H1 (cell line): Measurements from ENCODE around the gene PBLD. TPM values are rescaled to one million over a fixed set of nuclear protein-coding genes. Genes with fewer than 3 reads are reported as not detected.

Experiments used
- CTCF ChIA-PET: fragments of 300-600 bp; sonication (Branson Sonifier 250); formaldehyde crosslinking; loops from one replicate; lab custom pipeline; 2021; ENCODE audit not compliant: partially characterized antibody; lab: Charles Lee
- POLR2A ChIA-PET: fragments of 300-600 bp; sonication (Branson Sonifier 250); formaldehyde crosslinking; loops from one replicate; lab custom pipeline; 2021; ENCODE audit warnings: inconsistent platforms; ENCODE audit not compliant: partially characterized antibody; lab: Charles Lee
- DNase-seq, 2 experiments: peaks; one replicate each; pipeline versions ENCODE4 v3.0.0 to v3.0.0-alpha.2; 2010 to 2022; ENCODE audit warnings: low spot score in 2 of 2, low read depth in 1 of 2, mixed read lengths in 1 of 2
- FAIRE-seq: peaks from 2 replicates; lab custom pipeline; 2011; peaks lifted over from hg19 to GRCh38; lab: Jason Lieb, UNC
- H2AFZ ChIP-seq: 2 replicates; pipeline ENCODE4 v1.8.1; 2012; ENCODE audit warnings: low read length, inconsistent platforms
- H2AK5ac ChIP-seq: 2 replicates; pipeline ENCODE4 v1.6.1; 2013; ENCODE audit warnings: low read depth, low read length
- H2BK120ac ChIP-seq: replicated peaks from 2 replicates; pipeline ENCODE3; 2013; ENCODE audit warnings: low read depth, low read length, inconsistent platforms
- H2BK12ac ChIP-seq: 2 replicates; pipeline ENCODE4 v1.6.1; 2013; ENCODE audit warnings: low read depth, low read length
- H2BK15ac ChIP-seq: 2 replicates; pipeline ENCODE4 v1.6.1; 2013; ENCODE audit warnings: low read length
- H2BK20ac ChIP-seq: 2 replicates; pipeline ENCODE4 v1.6.1; 2013; ENCODE audit warnings: low read length
- H2BK5ac ChIP-seq: 2 replicates; pipeline ENCODE4 v1.6.1; 2013; ENCODE audit warnings: low read depth, low read length
- H3K14ac ChIP-seq: 2 replicates; pipeline ENCODE4 v1.6.1; 2013; ENCODE audit warnings: inconsistent platforms; ENCODE audit not compliant: insufficient read length
- H3K18ac ChIP-seq: 2 replicates; pipeline ENCODE4 v1.6.1; 2013; ENCODE audit warnings: low read length; ENCODE audit errors: extremely low read depth
- H3K23ac ChIP-seq: 2 replicates; pipeline ENCODE4 v1.6.1; 2013; ENCODE audit warnings: inconsistent platforms; ENCODE audit not compliant: insufficient read length
- H3K23me2 ChIP-seq: 2 replicates; pipeline ENCODE4 v1.6.1; 2013; ENCODE audit warnings: low read depth, low read length
- H3K27ac ChIP-seq: 2 replicates; pipeline ENCODE4 v1.6.1; 2011; ENCODE audit warnings: low read depth, low read length, inconsistent platforms
- H3K27me3 ChIP-seq, 4 experiments: replicated peaks in 1 of 4; 1 replicate in 1 of 4; 2 replicates in 3 of 4; pipeline versions ENCODE4 v1.6.1 to v1.8.1; 2011 to 2013; ENCODE audit warnings: low read length in 3 of 4, mild to moderate bottlenecking in 3 of 4, inconsistent platforms in 2 of 4, mixed read lengths in 2 of 4, moderate library complexity in 1 of 4; ENCODE audit not compliant: control insufficient read depth in 3 of 4, insufficient read depth in 3 of 4; ENCODE audit errors: extremely low read depth in 1 of 4
- H3K36me3 ChIP-seq, 4 experiments: 2 replicates each; pipeline versions ENCODE4 v1.6.1 to v1.8.1; 2011 to 2013; ENCODE audit warnings: mild to moderate bottlenecking in 4 of 4, low read length in 3 of 4, moderate library complexity in 2 of 4, control low read depth in 1 of 4, inconsistent platforms in 1 of 4; ENCODE audit not compliant: insufficient read depth in 4 of 4, control insufficient read depth in 2 of 4
- H3K4ac ChIP-seq: replicated peaks from 2 replicates; pipeline ENCODE3; 2013; ENCODE audit warnings: low read length, low read depth, mixed read lengths, inconsistent platforms; ENCODE audit not compliant: insufficient read length
- H3K4me1 ChIP-seq, 4 experiments: replicated peaks in 1 of 4; 1 replicate in 1 of 4; 2 replicates in 3 of 4; pipeline versions ENCODE4 v1.6.1 to v1.8.1; 2011 to 2013; ENCODE audit warnings: low read length in 3 of 4, inconsistent platforms in 2 of 4, mixed read lengths in 1 of 4; ENCODE audit not compliant: insufficient read depth in 4 of 4, control insufficient read depth in 3 of 4
- H3K4me2 ChIP-seq, 2 experiments: 2 replicates each; pipeline versions ENCODE4 v1.6.1 to v1.8.1; 2011 to 2013; ENCODE audit warnings: low read depth in 2 of 2, low read length in 2 of 2, control low read depth in 1 of 2, inconsistent platforms in 1 of 2, mild to moderate bottlenecking in 1 of 2; ENCODE audit not compliant: insufficient read depth in 1 of 2
- H3K4me3 ChIP-seq, 4 experiments: fragments of 200-600, 300-600 bp in 1 of 4; sonication (generic), shearing (Covaris generic), sonication (Bioruptor Twin) in 1 of 4; 2 replicates each; pipeline versions ENCODE4 v1.5.1 to v1.8.1; 2011 to 2016; ENCODE audit warnings: low read length in 4 of 4, low read depth in 3 of 4, control low read depth in 2 of 4, inconsistent platforms in 2 of 4, mild to moderate bottlenecking in 2 of 4, mixed read lengths in 1 of 4, moderate library complexity in 1 of 4; ENCODE audit not compliant: insufficient read depth in 2 of 4; ENCODE audit errors: extremely low read depth in 1 of 4
- H3K56ac ChIP-seq: replicated peaks from 2 replicates; pipeline ENCODE3; 2013; ENCODE audit warnings: low read depth, mild to moderate bottlenecking, mixed read lengths, low read length, inconsistent platforms; ENCODE audit not compliant: insufficient read length
- H3K79me1 ChIP-seq: 2 replicates; pipeline ENCODE4 v1.6.1; 2013; ENCODE audit warnings: low read depth, low read length, control low read depth
- H3K79me2 ChIP-seq, 2 experiments: 2 replicates each; pipeline versions ENCODE4 v1.6.1 to v1.8.1; 2012 to 2013; ENCODE audit warnings: low read length in 2 of 2, mild to moderate bottlenecking in 2 of 2, inconsistent platforms in 1 of 2; ENCODE audit not compliant: insufficient read depth in 2 of 2, control insufficient read depth in 1 of 2
- H3K9ac ChIP-seq, 4 experiments: replicated peaks in 1 of 4; 1 replicate in 1 of 4; 2 replicates in 3 of 4; pipeline versions ENCODE4 v1.6.1 to v1.8.1; 2011 to 2013; ENCODE audit warnings: low read depth in 3 of 4, low read length in 3 of 4, control low read depth in 2 of 4, mild to moderate bottlenecking in 2 of 4, moderate library complexity in 2 of 4, inconsistent platforms in 1 of 4; ENCODE audit errors: extremely low read depth in 1 of 4
- H3K9me3 ChIP-seq, 2 experiments: 2 replicates each; pipeline versions ENCODE4 v1.6.1 to v1.8.1; 2012 to 2013; ENCODE audit warnings: mild to moderate bottlenecking in 2 of 2, moderate library complexity in 2 of 2, control low read depth in 1 of 2, inconsistent platforms in 1 of 2, low read depth in 1 of 2, low read length in 1 of 2, mixed read lengths in 1 of 2; ENCODE audit not compliant: insufficient read depth in 2 of 2
- H4K20me1 ChIP-seq, 2 experiments: replicated peaks in 1 of 2; 2 replicates each; pipeline versions ENCODE3 to v1.8.1; 2011 to 2013; ENCODE audit warnings: inconsistent platforms in 2 of 2, low read length in 2 of 2, mild to moderate bottlenecking in 1 of 2; ENCODE audit not compliant: insufficient read depth in 2 of 2, control insufficient read depth in 1 of 2
- H4K5ac ChIP-seq: 2 replicates; pipeline ENCODE4 v1.6.1; 2013; ENCODE audit warnings: low read length, low read depth, mixed read lengths, inconsistent platforms; ENCODE audit not compliant: insufficient read length
- H4K8ac ChIP-seq: 2 replicates; pipeline ENCODE4 v1.8.0; 2013; ENCODE audit warnings: mild to moderate bottlenecking, moderate library complexity, low read length, inconsistent platforms; ENCODE audit not compliant: insufficient read depth; ENCODE audit errors: extremely low read depth
- H4K91ac ChIP-seq: replicated peaks from 2 replicates; pipeline ENCODE3; 2013; ENCODE audit warnings: low read length, mixed read lengths, inconsistent platforms; ENCODE audit not compliant: insufficient read length
- CBX8 ChIP-seq: fragments of 300-800, 300-1000 bp; sonication (generic); IDR thresholded peaks from 2 replicates; pipeline ENCODE4 v1.7.1; 2016; ENCODE audit warnings: low read depth, low read length, borderline replicate concordance
- CREB1 ChIP-seq: IDR thresholded peaks from 2 replicates; pipeline ENCODE4 v1.6.1; 2012; ENCODE audit warnings: inconsistent platforms
- CTBP2 ChIP-seq: IDR thresholded peaks from 2 replicates; pipeline ENCODE4 v1.7.0; 2011; ENCODE audit warnings: borderline replicate concordance, mild to moderate bottlenecking, moderate library complexity, mixed read lengths, low read length; ENCODE audit not compliant: insufficient read depth, insufficient read length
- EP300 ChIP-seq, 2 experiments: IDR thresholded peaks; 1 replicate in 1 of 2; 2 replicates in 1 of 2; pipeline ENCODE4 v1.6.1; 2011 to 2012; ENCODE audit warnings: low read depth in 2 of 2, low read length in 2 of 2, mild to moderate bottlenecking in 2 of 2, borderline replicate concordance in 1 of 2, inconsistent platforms in 1 of 2, moderate library complexity in 1 of 2
- FOSL1 ChIP-seq: IDR thresholded peaks from 2 replicates; pipeline ENCODE4 v1.6.1; 2011; ENCODE audit warnings: mild to moderate bottlenecking, low read depth, low read length, moderate library complexity; ENCODE audit not compliant: insufficient read depth
- KDM4A ChIP-seq: IDR thresholded peaks from one replicate; pipeline ENCODE4 v1.7.1; 2012; ENCODE audit warnings: low read depth, mild to moderate bottlenecking, moderate library complexity, low read length, inconsistent platforms; ENCODE audit not compliant: severe bottlenecking
- SIX5 ChIP-seq: IDR thresholded peaks from 2 replicates; pipeline ENCODE4 v1.6.1; 2011; ENCODE audit warnings: mild to moderate bottlenecking, low read depth, low read length
- SP1 ChIP-seq: IDR thresholded peaks from 2 replicates; pipeline ENCODE4 v1.6.1; 2011; ENCODE audit warnings: low read depth, low read length
- SP2 ChIP-seq: IDR thresholded peaks from 2 replicates; pipeline ENCODE4 v1.6.1; 2012; ENCODE audit warnings: mild to moderate bottlenecking, low read length, inconsistent platforms
- TCF12 ChIP-seq: IDR thresholded peaks from 2 replicates; pipeline ENCODE4 v1.6.1; 2011; ENCODE audit warnings: low read depth, mild to moderate bottlenecking, low read length
- WGBS, 2 experiments: shearing (Covaris generic) in 1 of 2; methylation state at CpG; one replicate each; pipeline versions ENCODE4 v1.1.6 to v1.1.7; 2013 to 2015; ENCODE audit warnings: low lambda C conversion rate in 2 of 2, mixed read lengths in 2 of 2, inconsistent platforms in 1 of 2, low coverage in 1 of 2, missing lambda C conversion rate in 1 of 2; ENCODE audit not compliant: insufficient replicate concordance in 2 of 2, insufficient coverage in 1 of 2, insufficient read length in 1 of 2; ENCODE audit errors: extremely low coverage in 1 of 2, missing lambda C conversion rate in 1 of 2; 5-methylcytosine and 5-hydroxymethylcytosine counted together
- polyA plus RNA-seq, 7 experiments: library from polyadenylated mRNA; depleted of rRNA in 3 of 7; stranded (reverse) in 5 of 7; unstranded in 2 of 7; fragments of >200 nt in 5 of 7; fragments of 200-250 nt in 2 of 7; gene quantifications; 1 replicate in 5 of 7; 2 replicates in 1 of 7; 4 replicates in 1 of 7; pipeline versions ENCODE4 v1.2.1 to v1.2.3, GENCODE V29; 2011 to 2013; ENCODE audit warnings: missing spikeins in 2 of 7, mixed read lengths in 2 of 7
- total RNA-seq: library from RNA; stranded (reverse); fragmentation: NEBNext Ultra II Directional; extraction: Animal tissue kit (Norgen Biotek cat#: 25700); gene quantifications from 2 replicates; pipeline ENCODE4 v1.2.1, GENCODE V29; 2021
- TF ChIP-seq, protein P1 (sequence below): IDR thresholded peaks from 2 replicates; pipeline ENCODE4 v1.6.1; 2012; ENCODE audit warnings: inconsistent platforms

The PBLD gene
- total and polyA plus RNA-seq, 2 of the 8 experiments (the other 6 are each of a cell fraction or from before 2014, with no cell fraction given) = 0.56 to 2.0 TPM

GRCh38 chr10:68303849-68304412, 28.8 kb downstream of the PBLD start:
- Histone ChIP-seq H2BK120ac (no peak overlapping the region), H2BK5ac (no peak overlapping the region), H4K5ac (no peak overlapping the region), H3K56ac (no peak overlapping the region), H3K9ac (no peak overlapping the region), H3K23ac (no peak overlapping the region), H2BK15ac (no peak overlapping the region), H3K4me3 (no peak overlapping the region), H3K4ac (no peak overlapping the region), H4K8ac (no peak overlapping the region), H4K20me1 (no peaks in the 10 kb centered on the region), H3K23me2 (no peaks in the 10 kb centered on the region; the same call in 1 of the 2 replicates), H2BK12ac (no peak overlapping the region), H2AK5ac (no peak overlapping the region), H4K91ac (no peak overlapping the region), H3K4me1 (peaks cover 0 to 3% (median 0%) of the 10 kb centered on the region in 4 experiments; a peak in 1 of 7 replicates), H3K18ac (no peak overlapping the region), H3K79me2 (no peaks in the 10 kb centered on the region), H3K27me3 (no peaks in the 10 kb centered on the region), H3K27ac (no peak overlapping the region), H3K9me3 (no peaks in the 10 kb centered on the region), H3K36me3 (no peaks in the 10 kb centered on the region), H2BK20ac (no peak overlapping the region), H3K14ac (no peak overlapping the region), H2AFZ (no peak overlapping the region), H3K79me1 (no peaks in the 10 kb centered on the region), H3K4me2 (no peak overlapping the region)
- DNase-seq (no peak), FAIRE-seq (no peak)
- 75% methylated on average over 7 of the region's 7 CpGs; no CpG with 5 or more reads in 1 of the 2 experiments for WGBS, 2 experiments
- POLR2A ChIA-PET = no interaction called here
- CTCF ChIA-PET = interaction anchor here (0.9 to 4.7 kb wide), 5 partner anchors 10 to 91 kb away, joined by 3 to 71 read pairs (median 3); no protein-coding TSS in a partner anchor
- TF ChIP-seq, protein P1, sequence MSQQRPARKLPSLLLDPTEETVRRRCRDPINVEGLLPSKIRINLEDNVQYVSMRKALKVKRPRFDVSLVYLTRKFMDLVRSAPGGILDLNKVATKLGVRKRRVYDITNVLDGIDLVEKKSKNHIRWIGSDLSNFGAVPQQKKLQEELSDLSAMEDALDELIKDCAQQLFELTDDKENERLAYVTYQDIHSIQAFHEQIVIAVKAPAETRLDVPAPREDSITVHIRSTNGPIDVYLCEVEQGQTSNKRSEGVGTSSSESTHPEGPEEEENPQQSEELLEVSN = no peak
- TF ChIP-seq KDM4A = no peak
- no peak for TF ChIP-seq FOSL1
- no peak for TF ChIP-seq SP2
- no peak for TF ChIP-seq CTBP2
- TF ChIP-seq SP1 = no peak
- TF ChIP-seq SIX5 = no peak
- no peak for TF ChIP-seq TCF12
- TF ChIP-seq CBX8 = no peak
- TF ChIP-seq CREB1 = no peak
- no peak for TF ChIP-seq EP300 (IDR thresholded peaks at IDR 0.05; ENCODE audit: borderline replicate concordance in 1 of 2, low read depth in 2 of 2, low read length in 2 of 2)
